ENCODE data around the gene CSTF3.
A peak's percentile ranks its signal among the peaks of the same experiment; 100 is the strongest.
"Not testable (repeated sequence)": the region's sequence is repeated elsewhere in the genome, so short reads cannot be mapped to it uniquely, and the experiment has no call there.

Gene CSTF3

DNA sequence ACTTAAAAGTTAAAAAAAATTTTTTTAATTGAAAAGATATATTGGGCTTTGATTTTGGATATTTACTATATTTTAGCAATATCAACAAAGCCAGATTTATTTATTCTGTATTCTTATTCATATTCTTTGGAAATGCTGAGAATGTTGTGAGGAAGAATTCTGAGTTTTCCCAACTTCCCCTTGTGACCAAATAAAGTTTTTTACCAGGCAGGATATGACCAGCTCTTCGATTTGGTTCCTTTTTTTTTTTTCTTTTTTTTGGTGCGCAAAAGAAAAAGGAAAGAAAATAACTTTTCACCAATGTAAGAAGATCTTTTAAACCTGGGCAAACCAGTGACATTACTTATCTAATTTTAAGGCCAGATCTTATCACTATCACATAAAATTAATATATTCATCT is 109.0 kb downstream of the CSTF3 start:
- no peak for DNase-seq (ENCODE audit: low read depth, low spot score)
- no peak overlapping the region for H3K4me3 ChIP-seq (ENCODE audit: low read length)

DNA sequence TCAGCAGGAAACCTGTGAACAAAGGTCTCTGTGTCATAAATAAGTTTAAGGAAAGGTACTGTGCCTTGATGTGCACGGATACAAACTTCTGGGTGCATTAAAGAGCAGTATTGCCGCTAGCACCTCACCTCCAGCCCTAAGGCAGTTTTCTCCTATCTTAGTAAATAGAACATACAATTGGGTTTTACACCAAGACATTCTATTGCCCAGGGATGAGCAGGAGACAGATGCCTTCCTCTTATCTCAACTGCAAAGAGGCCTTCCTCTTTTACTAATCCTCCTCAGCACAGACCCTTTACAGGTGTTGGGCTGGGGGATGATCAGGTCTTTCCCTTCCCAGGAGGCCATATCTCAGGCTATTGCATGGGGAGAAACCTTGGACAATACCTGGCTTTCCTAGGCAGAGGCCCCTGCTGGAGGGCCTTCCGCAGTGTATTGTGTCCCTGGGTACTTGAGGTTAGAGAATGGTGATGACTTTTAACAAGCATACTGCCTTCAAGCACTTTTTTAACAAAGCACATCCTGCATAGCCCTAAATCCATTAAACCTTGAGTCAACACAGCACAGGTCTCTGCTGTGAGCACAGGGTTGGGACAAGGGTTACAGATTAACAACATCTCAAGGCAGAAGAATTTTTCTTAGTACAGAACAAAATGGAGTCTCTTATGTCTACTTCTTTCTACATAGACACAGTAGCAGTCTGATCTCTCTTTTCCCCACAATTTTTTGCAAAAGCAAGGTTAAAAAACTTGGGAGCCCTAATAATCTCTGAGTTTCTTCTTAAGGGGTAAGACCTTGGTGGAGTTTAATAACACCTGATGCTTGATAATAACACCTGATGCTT is 111.5 kb downstream of the CSTF3 start:
- DNase-seq (ENCODE audit: low read depth, low spot score); H3K4me3 ChIP-seq (ENCODE audit: low read length): not testable (repeated sequence)

- H3K4me3 ChIP-seq (ENCODE audit: low read length); DNase-seq (ENCODE audit: low read depth, low spot score): not testable (repeated sequence)
Measured at GRCh38 chr11:33048701-33049100, 112.6 kb downstream of the CSTF3 start.

- no peak overlapping the region for H3K4me3 ChIP-seq (ENCODE audit: low read length)
- peak; percentile 18 for DNase-seq (ENCODE audit: low read depth, low spot score)
Measured at GRCh38 chr11:33045551-33046255, 115.6 kb downstream of the CSTF3 start.

DNA sequence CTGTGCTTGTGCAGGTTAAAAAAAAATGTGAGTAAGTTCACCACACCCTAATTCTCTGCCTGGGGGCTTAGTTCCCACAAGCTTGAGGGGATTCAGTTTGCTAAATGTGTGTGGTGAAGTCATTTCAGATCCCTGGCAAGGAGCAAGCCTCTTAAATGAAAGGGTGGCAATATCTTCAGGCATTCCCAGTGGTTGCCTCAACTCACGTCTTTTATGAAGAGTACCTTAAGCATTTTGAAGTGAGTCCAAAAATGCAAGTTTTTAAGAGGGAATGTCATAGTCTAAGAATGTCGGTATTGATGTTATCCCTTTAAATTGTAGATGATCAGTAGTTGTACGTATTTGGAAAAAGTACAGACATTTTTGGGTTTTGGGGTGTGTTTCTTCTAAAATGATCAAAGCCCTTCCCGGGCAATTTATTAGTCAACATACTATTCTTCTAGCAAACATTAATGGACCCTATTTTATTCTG is 117.0 kb downstream of the CSTF3 start:
- no peak for DNase-seq (ENCODE audit: low read depth, low spot score)
- H3K4me3 ChIP-seq (ENCODE audit: low read length) = no peak overlapping the region

DNA sequence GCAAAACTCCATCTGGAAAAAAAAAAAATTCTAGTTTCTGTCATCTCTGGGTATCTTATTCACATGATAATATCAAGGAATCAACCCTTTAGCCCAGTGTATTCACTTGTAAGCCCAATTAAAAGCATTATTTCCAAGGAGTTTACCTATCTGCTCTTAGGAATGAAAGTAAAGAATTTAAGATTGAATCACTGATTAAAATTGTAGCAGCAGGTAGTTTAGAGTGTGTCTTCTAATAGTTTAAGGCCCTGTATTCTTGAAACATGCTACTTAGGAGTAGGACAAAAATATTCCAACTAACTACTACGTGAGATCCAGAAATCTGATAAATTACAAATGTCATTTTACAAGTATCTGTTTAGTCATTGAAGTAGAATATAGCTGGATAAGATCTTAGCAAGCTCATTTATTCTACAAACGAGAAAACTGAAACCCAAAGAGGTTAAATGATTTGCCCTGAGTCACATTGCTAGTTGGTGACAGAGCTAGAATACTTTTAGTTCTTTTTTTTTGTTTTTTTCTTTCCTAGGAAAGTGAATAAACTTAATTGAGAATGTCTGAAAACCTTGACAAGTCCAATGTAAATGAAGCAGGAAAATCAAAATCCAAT is 118.0 kb downstream of the CSTF3 start:
- DNase-seq (ENCODE audit: low read depth, low spot score) = no peak
- H3K4me3 ChIP-seq (ENCODE audit: low read length) = no peak overlapping the region

DNA sequence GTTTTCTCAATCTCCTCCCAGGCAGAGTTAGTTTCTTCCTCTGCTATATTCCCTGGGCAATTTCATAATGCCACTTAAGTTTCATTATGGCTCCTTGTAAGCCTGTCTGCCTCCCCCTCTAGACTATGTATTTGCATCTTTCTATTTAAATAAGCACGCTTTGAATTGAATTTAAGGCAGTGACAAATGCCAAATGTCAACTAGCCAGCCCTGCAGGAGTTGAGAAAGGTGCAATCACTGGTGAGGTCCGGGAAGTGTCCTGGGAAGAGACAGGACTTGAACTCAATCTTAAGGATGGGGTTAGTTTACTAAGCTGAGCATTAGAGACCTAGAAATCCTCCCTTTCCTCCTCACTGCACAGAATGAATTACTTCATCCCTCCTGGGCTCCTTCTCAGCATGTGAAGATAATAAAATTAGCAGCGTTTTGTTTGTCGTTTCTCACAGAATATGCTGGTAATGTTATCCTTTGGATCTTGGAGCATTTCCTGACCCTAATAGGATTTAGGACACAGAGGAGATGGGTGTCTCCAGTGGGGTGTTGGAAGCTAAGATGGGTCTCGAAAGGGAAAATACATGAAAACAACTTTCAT is 120.3 kb downstream of the CSTF3 start:
- H3K4me3 ChIP-seq (ENCODE audit: low read length) = no peak overlapping the region
- DNase-seq (ENCODE audit: low read depth, low spot score) = no peak

- H3K4me3 ChIP-seq (ENCODE audit: low read length) = peak overlapping the region; percentile 71
- peak; percentile 33 for DNase-seq (ENCODE audit: low read depth, low spot score)
Measured at GRCh38 chr11:33040033-33040861, 121.0 kb downstream of the CSTF3 start.

DNA sequence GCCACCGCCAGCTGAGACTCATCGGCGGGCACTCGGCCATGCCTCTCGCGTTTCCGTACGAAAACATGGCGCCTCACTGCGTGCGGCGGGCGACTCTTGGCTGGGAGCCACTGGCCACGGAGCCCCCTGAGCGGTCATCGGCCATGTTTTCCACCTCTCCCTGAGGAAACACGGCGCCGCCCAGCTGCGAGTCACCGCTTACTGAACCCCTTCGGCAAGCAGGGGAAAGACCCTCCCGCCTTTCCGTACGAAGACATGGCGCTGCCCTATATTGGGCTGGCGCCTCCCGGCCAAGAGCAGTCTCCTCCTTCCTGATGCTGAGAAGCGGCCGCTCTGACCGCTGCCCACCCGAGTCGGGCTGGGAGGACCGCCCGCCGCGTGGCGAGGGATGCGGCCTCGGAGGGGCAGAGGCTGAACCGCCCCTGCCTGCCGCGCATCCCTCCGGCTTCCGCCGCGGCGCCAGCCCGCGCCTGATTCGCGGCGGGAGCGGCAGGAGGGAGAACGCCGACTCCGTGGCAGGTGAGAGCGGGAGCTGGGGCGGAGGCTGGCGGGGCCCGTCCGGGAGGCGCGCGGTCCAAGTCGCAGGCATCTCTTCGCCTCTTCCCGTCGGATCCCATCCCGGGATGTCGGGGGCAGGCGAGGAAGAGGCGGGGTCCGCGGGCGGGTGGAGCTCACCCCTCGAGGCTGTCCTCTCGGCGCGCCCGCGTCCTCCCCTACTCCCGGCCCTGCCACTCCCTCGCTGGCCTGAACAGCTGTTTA is 121.8 kb downstream of the CSTF3 start, which contains the start of gene TCP11L1:
Gene TCP11L1, plus strand, starts transcription at position 299 of the 759 bp plus-strand sequence. CDS start 4,202 bp downstream, outside the sequence.
- peak within 1 kb of the TSS; percentile 71 for H3K4me3 ChIP-seq (ENCODE audit: low read length)
- DNase-seq (ENCODE audit: low read depth, low spot score) = peak; percentile 72

GRCh38 chr11:33035011-33035410 is 126.3 kb downstream of the CSTF3 start:
- H3K4me3 ChIP-seq (ENCODE audit: low read length) = no peak overlapping the region
- no peak for DNase-seq (ENCODE audit: low read depth, low spot score)

All from Jurkat, Clone E6-1 (cell line).